GM03348 (cell line): ENCODE measurements around the gene DAAM1.
A peak's percentile ranks its signal among the peaks of the same experiment; 100 is the strongest.

ENCODE experiments used
- DNase-seq: peaks from one replicate; pipeline ENCODE4 v3.0.0; 2012; ENCODE audit warnings: low spot score

Gene DAAM1

DNA sequence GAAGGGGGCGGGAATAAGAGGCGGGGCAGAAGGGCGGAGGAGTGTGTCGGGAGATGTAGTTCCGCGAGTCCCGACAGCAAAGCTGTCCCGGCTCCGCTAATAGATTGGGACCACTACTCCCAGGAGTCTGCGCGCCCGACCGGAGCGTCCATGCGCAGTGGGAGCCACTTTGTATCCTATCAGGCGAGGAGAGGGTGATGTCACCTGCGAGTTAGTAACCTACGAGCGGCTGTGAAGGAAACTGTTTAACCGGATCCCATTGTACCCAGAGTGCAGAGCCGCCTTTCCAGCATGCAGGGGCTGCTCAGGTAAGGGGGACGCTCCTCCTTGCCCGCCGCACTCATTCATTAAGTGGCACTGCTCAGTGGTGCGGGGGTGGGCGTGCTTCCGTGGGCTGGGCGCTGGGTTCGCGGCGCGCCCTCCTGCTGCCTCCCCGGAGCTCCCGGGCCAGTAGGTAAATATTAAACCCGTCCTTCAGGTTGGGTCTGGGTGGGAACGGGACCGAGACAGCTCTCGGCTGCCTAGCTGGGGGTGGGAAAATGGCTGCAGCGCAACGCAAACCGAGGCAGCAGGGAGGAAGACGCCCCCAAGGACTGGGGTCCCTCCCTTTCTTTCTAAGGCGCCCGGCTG is at the start of gene DAAM1:
Gene DAAM1, plus strand, starts transcription at position 207 of the 630 bp plus-strand sequence. CDS start 74,811 bp downstream, outside the sequence.
- peak; percentile 96 for DNase-seq

- no peak for DNase-seq
These were observed 49.1 kb upstream of the DAAM1 start for GRCh38 chr14:59139324-59139723.

- no peak for DNase-seq
These were observed 48.2 kb upstream of the DAAM1 start for GRCh38 chr14:59140106-59140843.

DNA sequence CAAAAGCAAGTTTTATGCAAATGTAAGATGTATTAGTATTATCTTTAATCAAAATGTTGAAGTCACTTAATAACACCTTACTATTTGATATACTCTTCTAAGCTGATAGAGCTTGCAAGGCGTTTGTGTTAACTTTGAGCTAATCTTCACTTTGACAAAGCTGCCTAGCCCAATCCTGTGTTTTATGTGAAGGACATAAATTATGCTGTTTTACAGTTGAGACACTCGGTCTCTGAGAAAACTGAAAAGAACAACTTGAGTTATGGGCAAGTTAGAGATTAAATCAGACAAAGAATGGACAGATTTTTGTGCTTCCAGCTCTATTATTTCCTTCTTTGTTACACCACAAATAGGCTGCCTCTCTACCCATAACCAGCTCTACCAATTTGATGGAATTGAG is 42.0 kb upstream of the DAAM1 start:
- no peak for DNase-seq

GRCh38 chr14:59147007-59147406 is 41.5 kb upstream of the DAAM1 start:
- no peak for DNase-seq

DNA sequence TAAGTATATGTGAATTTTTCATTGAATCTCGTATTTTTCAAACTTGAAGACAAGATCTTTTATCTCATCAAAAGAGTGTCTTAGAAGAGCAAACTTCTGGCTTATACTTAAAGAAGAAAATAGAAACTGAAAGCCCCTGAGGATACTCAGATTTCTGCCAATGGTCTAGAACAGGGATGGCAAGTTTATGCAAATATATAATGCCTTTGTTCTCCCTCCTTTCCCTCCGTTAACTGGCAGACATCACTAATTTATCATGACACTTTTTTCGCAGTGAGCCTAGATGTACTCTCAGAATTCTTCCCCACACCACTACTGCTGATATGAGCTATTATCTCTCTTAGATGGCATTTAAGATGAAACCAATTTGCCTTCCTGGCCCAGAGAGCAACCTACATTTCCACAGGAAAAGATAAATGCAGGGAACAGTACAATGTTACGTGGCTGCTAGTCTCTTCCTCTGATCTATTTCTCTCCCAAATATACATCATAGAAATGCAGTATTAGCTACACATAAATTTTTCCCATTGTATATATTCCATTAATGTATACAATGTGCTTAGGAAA is 40.0 kb upstream of the DAAM1 start:
- DNase-seq = no peak

DNA sequence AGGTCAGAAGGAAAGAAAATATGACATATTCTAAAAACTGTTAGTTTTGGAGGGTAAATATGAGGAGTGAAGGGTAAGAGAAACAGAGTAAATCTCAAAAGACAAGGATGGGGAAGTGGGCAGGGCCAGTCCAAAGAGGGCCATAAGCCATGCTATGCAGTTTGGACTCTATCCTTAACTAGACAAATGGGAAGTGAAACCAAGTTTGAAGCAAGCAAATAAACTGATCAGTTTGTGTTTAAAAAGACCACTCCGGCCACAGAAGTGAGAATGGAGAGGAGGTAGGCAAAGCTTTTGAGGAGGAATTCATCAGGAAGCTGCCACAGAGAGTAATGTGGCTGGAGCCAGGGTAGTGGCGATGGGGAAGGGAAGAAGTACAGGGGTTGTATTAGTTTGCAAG is 37.5 kb upstream of the DAAM1 start:
- DNase-seq = no peak

DNA sequence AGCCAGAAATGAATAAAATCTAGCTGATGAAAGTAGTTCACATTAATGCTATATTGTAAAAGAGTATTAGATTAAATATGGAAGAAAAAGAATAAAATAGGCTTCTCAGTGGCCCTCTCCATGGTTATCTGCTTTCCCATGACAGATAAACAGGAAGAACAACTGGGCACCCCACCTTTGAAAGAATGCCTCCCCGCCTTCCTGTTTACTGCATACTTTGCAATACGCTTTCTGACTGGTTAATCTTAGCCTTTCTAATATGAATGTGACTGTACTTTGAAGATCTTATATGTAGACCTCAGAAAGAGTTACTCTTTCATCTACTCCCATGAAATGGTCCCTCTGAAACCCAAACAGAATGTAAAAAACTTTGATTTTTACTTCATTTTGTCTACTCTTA is 34.1 kb upstream of the DAAM1 start:
- DNase-seq = no peak

GRCh38 chr14:59155886-59156285 is 32.6 kb upstream of the DAAM1 start:
- DNase-seq = no peak

DNA sequence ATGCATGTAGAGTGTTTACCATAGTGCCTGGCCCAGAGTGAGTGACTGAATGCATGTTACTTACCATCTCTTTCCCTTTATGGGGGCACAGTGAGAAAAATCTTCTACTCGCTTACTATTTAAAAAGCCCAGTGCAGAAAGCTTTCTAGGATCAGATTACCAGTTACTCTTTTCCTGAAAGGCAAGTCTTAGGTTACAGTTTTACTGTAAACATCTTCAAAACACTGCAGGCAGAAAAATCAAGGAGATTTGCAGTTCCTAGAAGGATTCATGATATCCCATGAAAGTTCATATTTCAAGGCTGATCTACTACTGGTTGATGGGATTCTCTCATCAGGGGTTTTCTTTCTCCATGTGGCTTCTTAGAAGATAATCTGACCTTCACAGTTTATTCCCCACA is 29.3 kb upstream of the DAAM1 start:
- no peak for DNase-seq

- no peak for DNase-seq
These were observed 28.0 kb upstream of the DAAM1 start for GRCh38 chr14:59160506-59160905.

DNA sequence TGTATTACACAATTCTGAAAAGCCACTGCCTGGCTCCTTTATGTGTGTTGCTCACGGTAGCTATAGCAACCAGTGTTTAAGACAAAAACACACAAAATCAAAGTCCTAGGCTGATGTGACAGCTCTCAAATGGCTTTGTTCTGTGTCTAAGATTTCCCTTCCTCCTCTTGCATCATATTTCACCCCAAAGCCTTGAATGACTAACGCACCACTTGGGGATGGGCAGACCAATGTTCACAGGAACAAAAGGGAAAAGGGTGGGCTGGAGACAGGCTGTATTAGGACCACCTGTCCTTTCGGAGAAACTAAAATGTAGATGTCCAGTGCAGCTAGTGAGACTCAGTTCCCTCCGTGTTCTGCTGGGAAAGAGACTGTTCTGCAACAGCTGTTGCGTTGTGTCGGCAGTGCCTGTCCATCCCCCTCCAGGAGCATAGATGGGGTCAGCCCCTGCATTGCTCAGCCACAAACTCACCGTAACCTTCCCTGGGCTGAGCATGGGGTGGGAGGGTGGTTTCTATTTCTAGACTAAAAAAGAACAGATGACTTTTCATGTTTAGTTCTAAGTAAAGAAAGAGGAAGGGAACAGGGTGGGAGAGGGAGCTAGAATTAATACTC is 26.8 kb upstream of the DAAM1 start:
- DNase-seq = peak; percentile 18

GRCh38 chr14:59166258-59166657 is 22.2 kb upstream of the DAAM1 start:
- no peak for DNase-seq

GRCh38 chr14:59175404-59175803 is 13.1 kb upstream of the DAAM1 start:
- no peak for DNase-seq

GRCh38 chr14:59176765-59177164 is 11.7 kb upstream of the DAAM1 start:
- DNase-seq = no peak

GRCh38 chr14:59177262-59177661 is 11.2 kb upstream of the DAAM1 start:
- no peak for DNase-seq

- DNase-seq = no peak
These were observed 6.7 kb upstream of the DAAM1 start for GRCh38 chr14:59181791-59182190.

DNA sequence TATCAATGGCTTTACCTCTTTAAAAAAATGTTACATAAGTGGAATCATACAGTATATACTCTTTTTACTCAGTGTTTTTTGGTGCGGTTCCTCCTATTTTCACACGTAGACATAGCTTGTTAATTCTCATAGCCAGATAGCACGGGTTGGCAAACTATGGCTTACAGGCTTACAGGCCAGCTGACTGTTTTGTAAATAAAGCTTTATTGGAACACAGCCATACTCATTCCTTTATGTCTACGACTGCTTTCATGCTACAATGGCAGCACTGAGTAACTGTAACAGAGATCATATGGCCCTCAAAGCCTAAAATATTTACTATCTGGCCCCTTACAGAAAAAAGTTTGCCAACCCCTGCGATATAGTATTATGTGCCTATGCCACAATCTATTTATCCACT is 5.8 kb upstream of the DAAM1 start:
- no peak for DNase-seq

- DNase-seq = no peak
These were observed 5.3 kb upstream of the DAAM1 start for GRCh38 chr14:59183150-59183549.

DNA sequence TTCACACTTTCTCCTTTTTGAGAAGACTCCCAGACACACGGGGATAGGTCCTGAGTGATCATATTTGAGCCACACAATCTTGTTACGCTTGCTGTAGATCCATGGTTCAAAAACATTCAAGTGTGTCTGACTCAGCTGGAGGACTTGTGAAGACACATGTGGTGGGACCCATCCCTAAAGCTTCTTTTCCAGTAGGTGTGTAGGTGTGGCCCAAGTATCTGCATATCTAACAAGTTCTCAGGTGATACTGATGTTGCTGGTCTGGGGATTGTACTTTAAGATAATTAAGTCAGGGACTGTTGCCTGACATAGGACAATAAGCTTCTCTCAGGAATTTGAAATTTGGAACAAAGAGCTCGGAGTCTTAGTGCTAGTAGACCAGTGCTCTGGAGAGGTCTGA is 4.1 kb upstream of the DAAM1 start:
- no peak for DNase-seq

- DNase-seq = no peak
These were observed 2.8 kb upstream of the DAAM1 start for GRCh38 chr14:59185676-59186075.

DNA sequence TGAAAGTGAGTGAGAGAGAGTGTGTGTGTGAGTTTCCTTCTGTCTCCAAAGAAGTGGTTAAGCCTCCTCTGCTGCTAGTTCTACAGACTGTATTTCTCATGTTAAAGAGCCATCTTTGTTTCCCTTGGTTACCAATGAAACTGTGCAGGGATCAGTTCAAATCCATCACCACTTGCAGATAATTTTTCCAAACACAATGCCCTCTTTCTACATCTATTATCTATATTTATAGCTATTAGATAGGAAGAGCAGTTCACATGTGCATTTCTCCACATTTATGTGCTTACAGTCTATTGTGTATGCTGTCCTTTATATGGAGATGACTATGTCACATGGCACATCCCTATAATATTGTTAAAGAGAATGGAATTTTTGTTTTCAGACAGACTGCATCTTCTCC is 2.2 kb upstream of the DAAM1 start:
- DNase-seq = no peak

- DNase-seq = no peak
These were observed 1.3 kb upstream of the DAAM1 start for GRCh38 chr14:59187118-59187517.
